GM10266 (cell line): Measurements from ENCODE around the gene HOXB8.

ENCODE experiments used
- DNase-seq: peaks from one replicate; pipeline ENCODE4 v3.0.0; 2012; ENCODE audit errors: extremely low spot score
- CTCF ChIP-seq: IDR thresholded peaks from 2 replicates; pipeline ENCODE4 v1.5.1; 2012; ENCODE audit warnings: mild to moderate bottlenecking, low read depth; ENCODE audit not compliant: control insufficient read depth, insufficient read depth; ENCODE audit errors: missing control alignments

The HOXB8 gene

GRCh38 chr17:48584223-48584741, 30.8 kb downstream of the HOXB8 start:
- no peak for DNase-seq
- no peak for TF ChIP-seq CTCF

DNA sequence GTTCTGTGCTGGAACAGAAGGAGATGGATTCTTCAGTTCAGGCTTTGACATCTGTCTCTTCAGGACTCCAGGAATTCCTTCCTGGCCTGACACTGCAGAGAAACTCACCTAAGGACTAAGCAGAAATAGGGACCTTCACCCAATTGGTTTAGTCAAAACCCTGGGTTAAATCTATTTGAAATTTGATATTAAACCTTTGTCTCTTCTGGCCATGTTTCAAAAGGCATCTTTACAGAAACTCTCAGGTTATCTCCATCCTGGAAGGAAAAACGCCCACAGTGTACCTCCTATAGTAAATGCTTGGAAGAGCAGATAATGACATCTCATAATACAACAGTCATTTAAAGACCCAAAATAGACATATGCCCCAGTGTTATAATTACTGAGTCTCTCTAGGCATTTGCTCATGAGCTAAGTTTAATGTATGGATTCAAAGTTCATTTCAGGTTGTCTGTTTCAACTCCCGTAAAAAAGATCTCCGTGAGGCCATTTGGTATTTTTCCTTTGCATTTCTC, 31.3 kb downstream of the HOXB8 start:
- no peak for DNase-seq

DNA sequence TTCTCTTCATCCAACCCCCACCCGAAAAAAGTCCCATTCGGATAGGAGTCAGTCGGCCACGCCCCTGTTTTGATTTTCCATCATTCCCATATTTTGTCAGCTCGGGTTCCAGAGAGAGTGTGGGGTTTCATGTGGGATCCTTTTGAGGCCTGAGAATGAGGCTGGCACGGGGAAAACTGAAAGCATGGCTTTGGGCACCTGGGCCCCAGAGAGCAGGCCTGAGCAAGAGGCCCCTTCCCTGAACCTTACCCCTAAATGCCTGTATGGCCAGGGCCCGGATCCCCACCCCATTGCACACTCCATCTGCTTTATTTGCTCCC, 32.4 kb downstream of the HOXB8 start:
- no peak for DNase-seq

More for the DNA sequence above, 31.3 kb downstream of the HOXB8 start:
- no peak for TF ChIP-seq CTCF

GRCh38 chr17:48579760-48580554, 35.1 kb downstream of the HOXB8 start:
- no peak for TF ChIP-seq CTCF
- DNase-seq: no peak

More for the DNA sequence above, 32.4 kb downstream of the HOXB8 start:
- no peak for TF ChIP-seq CTCF

DNA sequence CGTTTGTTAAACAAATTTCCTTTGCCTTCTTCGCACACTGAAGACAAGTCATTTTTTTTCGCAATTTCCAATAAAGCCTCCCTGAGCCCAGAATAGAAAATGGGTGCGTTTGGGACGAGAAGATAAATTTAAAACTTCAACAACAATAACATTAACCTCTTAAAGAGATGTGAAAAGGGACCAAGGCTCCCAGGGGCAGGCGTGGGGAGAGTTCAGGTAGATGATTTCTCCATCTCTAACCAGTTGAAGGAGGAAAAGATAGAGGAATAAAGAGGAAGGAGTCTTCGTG, 35.7 kb downstream of the HOXB8 start:
- DNase-seq: no peak
- TF ChIP-seq CTCF: no peak

GRCh38 chr17:48578616-48579470, 36.2 kb downstream of the HOXB8 start:
- no peak for DNase-seq
- no peak for TF ChIP-seq CTCF
